Stimulated activated CD8-positive, alpha-beta memory T cell treated with anti-CD3 and anti-CD28 coated beads, Interleukin-15, amount 100 ng/mL, for 48 hours (primary cell): ENCODE measurements around the gene NATD1.
"Not testable (repeated sequence)": the region's sequence is repeated elsewhere in the genome, so short reads cannot be mapped to it uniquely, and the experiment has no call there.

Experiments
- DNase-seq, 2 donors: peaks; one replicate each; pipeline ENCODE4 v3.0.0-alpha.2; 2020; ENCODE audit warnings: low read depth in 2 of 2

NATD1 gene

DNA sequence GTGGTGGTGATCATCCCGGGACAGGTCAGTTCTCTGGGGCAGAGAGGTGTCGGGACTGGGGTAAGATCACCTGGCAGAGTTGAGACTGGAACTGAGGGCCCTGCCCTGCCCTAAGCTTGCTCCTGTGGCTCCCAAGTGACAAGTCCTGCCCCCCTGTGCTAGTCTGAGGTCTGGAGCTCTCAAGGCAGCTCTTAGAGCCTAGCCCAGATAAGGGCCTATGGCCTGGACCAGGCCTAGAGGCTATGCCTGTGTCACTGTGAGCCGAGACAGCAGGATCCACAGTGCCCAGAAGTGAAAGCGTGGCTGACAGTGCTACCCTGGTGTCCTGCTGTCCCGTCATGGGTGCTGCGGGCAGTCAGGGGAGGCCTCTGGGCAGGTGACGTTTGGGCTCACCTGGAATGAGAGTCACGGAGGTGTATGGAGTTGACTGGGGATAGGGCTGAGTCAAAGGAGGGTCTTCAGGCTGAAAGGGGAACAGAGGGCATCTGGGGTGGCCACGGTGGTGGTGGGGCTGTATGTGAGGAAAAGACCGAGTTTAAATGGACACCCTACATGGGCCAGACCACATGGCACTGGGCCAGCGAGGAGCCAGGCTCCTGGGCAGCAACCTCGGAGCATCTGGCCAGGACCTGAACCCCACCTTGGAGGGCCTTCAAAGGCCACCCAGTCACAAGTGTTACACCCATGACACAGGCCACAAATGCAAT is 5.5 kb downstream of the NATD1 start:
- no peak for DNase-seq

DNA sequence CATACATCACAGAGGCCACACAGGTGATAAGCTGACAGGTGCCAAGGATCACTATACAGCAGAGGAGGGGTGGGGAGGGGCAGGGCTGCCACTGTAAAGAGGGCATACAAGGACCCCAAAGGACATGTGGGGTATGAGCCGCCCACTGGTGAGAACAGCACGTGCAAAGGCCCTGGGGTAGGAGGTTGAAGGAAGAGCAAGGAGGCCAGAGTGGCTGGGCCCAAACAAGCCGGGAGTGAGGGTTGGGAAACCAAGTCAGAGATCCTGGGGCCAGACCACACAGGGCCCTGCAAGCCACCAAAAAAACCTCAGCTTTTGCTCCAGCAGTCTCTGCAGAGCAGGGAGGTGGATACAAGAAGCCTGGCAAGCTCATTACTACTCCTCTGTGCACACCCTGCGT is 6.5 kb downstream of the NATD1 start:
- no peak for DNase-seq

DNA sequence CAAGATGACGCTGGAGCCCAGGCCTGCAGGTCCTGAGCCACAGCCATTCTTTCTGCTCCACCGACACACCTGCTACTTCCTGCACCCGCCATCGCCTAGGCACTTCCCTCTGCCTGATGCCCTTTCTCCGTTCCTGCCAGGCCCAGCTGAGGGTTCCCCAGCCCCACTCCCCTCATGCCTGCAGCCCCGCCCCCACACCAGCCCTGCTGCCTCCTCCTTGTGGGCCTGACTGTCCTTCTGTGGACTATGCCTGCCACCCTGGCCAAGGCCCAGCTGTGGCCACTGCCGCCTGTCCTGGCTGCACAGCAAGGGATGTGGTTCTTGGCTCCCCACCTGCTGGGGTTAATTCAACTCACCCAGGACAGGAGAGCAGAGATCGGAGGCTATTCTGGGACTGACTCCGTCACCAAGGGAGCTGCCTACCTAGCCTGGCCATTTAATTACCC is 7.5 kb downstream of the NATD1 start:
- no peak for DNase-seq

DNA sequence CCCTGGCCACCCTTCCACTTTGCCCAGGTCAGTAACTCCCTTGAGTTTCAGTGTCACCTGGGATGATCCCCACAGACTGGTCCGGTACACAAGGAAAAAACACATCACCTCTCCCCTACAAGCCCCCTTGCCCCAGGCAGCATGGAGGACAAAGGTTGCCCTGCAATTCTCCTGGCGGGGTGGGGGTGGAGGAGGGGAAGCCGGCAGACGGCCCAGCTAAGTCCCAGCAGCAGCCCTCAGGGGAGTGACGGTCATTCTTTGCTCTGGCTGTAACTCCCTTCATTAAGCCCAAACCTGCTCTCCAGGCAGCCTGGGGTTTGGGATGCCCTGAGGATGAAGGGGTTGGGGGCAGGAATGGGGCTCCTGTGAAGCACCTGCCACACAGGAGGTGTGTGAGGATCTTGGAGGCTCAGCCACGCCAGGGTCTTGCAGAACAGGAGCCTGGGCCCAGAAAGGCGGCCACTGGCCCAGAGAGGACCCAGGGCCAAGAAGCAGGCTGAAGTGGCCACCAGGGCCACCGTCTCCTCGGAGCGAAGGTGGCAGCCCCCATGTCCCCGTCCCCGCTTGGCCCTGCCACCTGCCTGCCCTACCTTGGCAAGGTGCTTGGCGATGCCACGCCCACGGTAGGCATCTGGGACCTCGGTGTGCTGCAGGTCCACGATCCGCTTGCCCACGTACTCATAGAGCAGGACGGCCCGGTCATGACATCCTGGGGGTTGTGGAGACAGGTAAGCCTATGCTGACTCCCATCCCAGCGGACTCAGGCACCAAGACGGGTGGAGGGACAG is 9.5 kb downstream of the NATD1 start:
- no peak for DNase-seq

DNA sequence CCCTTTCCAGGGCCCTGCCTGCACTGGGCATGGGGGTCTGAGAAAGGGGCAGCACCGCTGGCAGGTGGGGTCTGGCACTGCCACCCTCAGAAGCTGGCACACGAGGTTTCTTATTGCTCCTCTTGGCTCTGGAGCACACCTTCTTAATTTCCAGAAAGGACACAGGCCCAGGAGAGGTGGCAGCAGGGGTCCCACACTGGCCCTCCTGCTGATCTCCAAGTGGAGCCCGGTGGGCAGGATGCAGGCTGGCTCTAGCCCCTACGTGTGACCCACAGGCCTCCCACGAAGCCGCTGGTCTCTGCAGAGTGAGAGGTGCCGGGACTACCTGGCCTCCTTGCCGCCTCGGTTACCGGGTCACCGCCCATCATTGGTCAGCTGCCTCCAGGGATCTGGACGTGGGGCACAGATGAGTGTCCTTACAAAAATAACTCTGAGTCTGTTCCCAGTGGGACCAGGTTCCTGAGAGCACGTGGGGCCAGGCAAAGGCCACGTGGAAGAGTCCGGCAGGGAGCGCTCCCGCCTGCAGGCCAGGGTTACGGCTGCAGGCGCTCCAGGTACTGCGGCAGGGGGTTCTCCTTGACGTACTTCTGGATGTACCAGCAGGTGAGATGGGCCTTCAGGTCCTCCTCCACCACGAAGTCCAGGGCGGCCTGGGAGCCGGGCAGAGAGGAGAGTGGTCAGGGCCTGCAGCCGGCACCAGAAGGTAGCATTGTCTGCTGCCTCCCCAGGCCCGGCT is 10.3 kb downstream of the NATD1 start:
- DNase-seq = no peak

DNA sequence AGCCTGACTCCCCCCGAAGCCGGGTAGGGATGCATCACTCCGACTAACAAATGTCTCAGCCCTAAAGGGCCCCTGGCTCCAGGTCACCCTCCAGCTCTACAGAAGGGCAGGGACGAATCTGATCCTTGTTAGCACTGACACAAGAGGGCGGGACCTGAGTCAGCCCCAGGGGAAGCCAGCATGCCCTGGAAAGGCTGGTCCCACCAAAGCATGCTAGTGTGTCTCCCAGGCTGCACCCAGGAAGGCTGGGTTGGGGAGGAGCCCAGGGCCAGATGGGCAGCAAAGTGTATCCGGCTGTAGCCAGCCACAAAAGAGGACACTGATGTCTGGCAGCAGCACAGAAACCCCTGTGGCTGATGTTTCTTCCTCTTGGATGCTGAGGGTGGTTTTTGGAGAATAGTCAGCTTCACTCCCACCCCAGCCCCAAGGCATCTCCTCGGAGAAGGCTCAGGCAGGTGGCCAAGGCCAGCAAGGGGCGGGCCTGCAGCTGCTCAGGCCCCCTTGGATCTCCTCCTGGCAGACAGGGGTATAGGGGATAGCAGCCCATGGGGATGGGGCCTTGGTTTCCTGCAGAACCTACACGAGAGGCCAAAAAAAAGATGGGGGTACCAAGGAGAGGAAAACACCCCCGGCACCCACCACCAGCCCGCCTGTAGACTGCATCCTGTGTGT is 11.0 kb downstream of the NATD1 start:
- no peak for DNase-seq

DNA sequence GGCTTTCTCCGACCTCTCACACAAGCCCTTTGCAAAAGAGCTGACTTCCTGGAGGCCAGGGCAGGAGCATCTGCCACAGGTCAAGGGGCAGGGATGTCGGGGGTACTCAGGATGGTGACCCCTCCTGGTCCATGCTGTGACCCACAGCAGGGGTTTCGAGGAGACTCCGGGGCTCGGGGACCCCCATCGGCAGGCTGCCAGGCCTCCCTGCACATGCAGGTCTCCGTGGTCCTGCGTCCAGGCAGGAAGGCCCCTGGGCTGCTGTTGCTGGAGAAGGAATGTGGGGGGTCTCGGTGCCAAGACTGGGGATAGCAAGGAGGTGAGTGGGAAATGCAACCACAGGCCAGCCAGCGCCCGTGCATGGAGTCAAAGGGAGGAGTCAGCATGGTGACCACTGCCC is 11.6 kb downstream of the NATD1 start:
- no peak for DNase-seq

DNA sequence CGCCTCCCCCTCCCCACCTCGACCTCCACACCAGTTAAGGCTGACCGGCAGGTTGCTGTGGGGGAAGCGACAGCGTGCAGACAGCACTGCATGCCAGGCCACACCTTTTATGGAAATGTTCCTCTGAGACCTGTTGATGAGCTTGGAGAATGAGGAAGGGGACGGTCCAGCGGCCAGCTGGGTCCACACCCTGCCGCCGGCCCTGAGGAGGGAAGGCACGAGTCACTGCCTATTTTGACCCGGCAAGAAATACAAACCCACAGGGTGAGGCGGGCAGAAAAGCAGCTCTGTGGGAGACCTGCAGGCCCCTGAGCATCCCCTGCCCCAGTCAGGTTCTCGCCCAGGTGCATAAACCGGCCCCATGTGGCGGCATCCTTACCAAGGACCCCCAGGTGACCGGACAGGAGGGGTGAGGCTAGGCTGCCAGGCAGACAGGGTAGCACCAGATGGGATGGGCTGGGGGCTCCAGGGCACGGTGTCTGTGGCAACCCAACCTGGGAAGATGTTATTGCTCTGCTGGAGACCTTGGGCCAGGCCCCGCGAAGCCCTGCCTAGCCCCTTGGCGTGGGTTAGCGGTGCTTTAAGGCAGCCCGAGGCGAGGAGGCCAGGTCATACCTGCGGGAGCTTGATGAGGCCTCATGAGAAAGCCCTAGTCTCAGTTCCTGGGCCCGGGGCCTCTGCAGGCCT is 12.7 kb downstream of the NATD1 start:
- DNase-seq = no peak

DNA sequence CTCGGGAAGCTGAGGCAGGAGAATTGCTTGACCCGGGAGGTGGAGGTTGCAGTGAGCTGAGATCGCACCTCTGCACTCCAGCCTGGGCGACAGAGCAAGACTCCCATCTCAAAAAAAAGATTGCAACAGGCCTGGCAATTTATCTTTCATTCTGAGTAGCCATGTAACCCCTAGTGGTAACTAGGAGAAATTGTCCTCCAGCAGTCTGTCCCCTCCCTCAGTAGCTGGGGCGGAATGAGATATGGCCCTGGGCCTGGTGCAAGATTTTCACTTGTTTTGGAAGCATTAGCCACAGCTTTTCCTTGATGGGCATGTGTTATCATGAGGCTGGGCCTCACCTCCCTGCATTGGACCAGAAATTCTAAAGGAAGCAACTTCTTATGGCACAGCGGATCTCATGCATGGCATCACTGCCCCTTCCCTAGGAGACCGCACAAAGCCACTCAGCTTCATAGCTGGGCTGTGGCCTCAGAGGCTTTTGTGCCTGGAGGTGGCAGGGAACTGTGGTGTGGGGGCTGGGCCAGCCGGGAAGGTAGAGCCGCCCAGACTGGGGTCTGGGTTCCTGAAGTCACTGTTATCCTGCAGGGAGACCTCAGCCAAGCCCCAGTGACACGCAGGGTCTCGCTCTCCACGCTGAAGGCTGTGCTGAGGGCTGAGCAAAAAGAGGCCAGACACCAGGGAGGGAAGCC is 13.4 kb downstream of the NATD1 start:
- no peak for DNase-seq

DNA sequence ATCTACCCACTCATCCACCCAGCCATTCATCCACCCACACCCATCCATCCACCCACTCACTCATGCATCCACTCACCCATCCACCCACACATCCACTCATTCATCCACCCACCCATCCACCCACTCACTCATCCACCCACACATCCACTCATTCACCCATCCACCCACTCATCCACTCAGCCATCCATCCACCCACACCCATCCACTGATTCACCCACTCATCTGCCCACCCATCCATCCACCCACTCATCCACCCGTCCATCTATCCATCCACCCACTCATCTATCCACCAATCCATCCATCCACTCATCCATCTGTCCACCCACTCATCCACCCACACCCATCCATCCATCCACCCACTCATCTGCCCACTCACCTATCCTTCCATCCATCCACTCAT is 17.3 kb downstream of the NATD1 start:
- DNase-seq = no peak

DNA sequence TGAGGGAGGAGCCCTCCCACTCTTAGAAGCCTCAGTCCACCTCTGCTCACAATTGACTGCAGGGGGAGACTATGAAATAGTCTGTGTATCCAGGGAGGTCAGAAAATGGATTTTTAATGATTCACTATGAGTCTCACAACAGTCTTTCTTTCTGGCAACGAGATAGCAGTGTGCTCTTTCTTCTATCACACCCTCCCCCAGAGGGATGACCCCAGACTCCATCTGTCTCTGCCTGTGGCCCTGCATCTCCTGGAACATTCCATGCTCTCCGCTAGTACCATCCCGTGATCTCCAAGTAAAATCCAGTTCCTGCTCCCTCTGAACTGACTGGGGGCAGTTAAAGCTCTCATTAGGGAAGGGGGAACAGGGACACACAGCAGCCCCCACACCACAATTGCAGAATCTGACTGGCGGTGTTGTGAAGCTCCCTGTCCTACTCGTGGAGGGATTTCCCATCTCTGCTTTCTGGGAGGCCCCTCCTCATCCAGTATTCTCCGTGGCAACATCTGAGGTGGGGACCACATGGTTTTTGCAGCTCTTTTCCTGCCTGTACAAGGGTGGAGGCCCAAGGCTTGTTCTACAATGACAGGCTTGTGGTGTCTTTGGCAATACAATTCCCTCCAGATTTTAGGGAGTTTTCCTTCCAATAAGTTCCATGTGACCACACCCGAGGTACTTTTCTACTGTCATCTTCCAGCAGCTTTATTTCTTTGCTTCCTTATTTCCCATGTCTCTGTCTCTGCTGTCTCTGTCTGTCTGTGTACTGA is 19.4 kb downstream of the NATD1 start:
- DNase-seq = no peak

DNA sequence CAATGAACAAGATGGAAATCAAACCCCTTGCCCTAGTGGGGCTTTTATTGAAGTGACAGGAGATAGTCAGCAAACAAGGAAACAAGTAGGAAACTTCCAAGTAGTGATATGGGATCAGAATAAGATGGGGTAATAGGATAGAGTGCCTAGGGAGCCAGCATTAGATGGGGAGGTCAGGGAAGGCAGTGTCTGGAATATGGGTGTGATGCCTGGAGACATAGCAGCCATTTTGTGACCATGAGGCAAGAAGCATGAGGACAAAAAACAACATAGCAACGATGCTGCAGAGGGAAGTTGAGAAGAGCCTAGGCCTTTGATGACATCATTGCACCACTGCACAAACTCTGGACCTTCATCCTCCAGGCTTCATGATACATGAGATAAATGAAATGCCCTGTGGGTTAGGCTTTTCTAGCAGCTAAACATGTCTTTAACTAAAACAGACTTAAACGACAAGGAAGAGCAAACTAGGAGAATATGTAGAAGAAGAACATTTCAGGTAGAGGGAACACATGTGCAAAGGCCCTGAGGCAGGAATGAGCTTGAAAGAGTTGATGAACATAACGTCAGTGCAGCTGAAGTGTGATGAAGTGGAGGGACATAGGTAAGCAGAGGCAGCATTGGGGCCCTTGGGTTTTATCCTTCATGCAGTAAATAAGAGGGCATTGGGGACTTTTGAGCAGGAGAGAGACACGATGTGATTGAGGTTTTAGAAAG is 21.0 kb downstream of the NATD1 start:
- no peak for DNase-seq

DNA sequence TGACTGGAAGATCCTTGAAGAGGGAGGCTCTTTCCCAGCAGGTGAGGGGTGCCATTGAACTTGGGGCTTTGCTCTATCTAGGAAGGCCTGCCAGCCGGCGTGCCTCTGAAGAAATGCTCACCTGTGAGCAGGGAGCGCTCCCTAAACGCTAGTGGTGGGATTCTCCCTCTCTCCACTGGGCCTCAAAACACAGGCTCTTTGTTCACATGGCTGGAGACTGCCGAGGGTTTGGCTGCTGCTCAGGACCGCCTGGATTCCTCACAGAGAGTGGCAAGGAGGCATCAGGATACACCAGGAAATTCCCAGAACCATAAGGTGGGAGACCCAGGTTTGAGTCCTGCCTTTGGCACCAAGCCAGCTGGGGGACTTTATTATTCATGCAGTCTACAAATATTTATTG is 21.7 kb downstream of the NATD1 start:
- no peak for DNase-seq

DNA sequence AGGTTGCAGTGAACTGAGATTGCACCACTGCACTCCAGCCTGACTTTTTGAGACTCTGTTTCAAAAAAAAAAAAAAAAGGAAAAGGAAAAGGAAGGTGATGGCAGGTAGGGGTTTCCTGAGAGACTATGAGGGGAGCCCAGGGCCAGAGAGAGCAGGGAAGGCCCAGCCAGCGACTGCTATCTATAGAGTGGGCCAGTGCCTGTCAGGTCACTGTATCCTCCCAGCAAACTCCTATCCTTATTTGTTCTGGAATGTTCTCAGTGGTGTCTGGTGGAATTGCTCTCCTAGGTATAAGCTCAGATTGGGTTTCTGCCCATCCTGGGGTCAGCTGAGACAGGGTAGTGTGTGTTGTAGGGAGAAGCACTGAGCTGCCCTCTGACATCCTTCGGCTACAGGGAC is 24.4 kb downstream of the NATD1 start:
- DNase-seq = no peak

DNA sequence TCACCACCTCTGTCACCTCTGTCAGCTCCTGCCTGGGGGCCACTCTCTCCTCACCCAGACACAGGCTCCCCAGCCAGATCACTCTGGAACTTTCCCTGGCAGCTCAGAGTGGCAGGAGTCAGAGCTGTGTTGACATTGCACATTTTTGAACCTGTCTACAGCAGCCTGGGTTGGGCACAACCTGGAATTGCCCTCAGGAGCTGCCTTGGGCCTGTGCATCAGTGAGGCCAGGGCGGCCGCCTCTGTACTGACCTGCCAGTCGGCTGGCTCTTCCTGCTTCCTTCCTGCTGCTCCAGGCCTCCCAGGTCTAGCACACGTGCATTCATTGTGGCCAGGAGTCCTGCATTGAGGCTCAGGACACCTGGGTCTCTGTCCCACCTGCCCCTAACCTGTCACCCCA is 25.1 kb downstream of the NATD1 start:
- DNase-seq = no peak

DNA sequence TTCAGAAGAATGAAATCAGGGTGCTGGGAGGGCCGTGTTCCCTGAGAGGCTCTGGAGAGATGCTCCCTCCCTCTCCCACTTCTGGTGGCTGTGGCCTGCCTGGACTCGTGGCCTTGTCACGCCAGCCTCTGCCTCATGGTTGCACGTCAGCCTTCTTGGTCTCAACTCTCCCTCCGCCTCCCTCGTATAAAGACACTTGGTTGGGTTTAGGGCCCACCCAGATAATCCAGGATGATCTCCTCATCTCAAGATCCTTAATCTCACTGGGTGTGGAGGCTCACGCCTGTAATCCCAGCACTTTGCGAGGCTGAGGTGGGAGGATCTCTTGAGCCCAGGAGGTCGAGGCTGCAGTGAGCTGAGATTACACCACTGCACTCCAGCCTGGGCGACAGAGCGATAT is 25.9 kb downstream of the NATD1 start:
- DNase-seq = not testable (repeated sequence)

DNA sequence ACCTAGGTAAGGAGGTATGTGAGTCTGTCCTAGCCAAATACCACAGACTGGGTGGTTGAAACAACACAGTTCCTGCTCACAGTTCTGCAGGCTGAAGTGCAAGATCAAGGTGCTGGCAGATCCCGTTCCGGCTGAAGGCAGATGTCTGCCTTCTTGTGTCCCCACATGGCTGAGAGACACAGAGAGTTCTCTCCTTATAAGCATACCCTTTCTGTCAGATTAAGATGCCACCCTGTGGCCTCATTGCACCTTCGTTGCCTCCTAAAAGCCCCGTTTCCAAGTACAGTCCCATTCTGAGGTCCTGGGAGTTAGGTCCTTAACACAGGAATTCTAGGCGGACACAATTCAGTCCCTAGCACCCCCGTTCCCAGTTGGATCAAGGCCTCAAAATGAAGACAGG is 30.1 kb downstream of the NATD1 start:
- no peak for DNase-seq

DNA sequence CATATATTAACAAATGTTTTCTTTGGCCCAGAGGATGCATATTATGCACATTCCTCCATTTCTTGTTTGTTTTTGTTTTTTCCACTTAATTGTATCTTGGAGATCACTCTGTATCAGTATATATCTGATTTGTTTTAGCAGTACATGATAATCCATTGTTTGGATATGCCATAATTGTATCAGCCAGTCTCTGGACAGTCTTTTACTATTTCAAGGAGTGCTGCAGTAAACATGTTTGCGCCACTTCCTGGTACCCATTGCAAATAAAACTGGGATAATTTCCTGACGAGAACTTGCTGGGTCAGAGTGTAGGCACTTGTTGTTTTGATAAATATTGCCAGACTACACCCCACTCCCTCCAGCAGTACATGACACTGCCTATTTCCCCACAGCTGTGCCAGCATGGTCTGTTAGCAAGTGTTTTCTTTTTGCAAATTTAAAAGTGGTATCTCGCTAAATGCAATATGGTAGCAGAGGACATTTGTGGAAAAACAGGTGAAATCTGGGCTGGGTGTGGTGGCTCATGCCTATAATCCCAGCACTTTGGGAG is 34.3 kb downstream of the NATD1 start:
- no peak for DNase-seq

DNA sequence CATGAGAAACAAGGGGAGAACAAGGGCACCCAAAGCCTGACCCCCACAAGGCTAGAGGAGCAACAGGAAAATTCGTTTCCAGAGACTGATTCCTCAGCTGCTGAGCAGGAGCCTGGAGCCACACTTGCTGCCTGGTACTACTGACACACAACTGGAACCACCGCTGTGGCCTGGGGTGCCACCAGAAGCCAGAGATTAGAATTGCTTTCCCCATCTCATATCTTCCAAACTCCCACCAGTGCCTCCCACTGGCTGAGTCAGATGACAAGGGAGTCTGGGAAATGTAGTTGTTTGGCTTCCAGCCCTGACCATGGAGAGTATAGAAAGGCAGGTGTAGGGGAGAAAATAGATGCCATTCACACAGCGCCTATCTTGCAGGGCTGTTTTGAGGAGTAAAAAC is 35.1 kb downstream of the NATD1 start:
- peak; percentile 30 to 53 for DNase-seq
